Measurements from ENCODE around the gene MINDY2.

MINDY2 gene

GRCh38 chr15:58864602-58865424, 93.7 kb downstream of the MINDY2 start:
- DNase-seq (ENCODE audit: low read depth in 1 of 2, low spot score in 1 of 2): no peak
- Histone ChIP-seq H3K4me3 (replicated peaks; ENCODE audit: insufficient read depth, low read length) (no peak overlapping the region), H3K27ac (replicated peaks) (no peak overlapping the region), H3K27me3 (ENCODE audit: insufficient read depth, poor library complexity, severe bottlenecking) (no peaks in the 10 kb centered on the region)
- TF ChIP-seq SPI1 (IDR thresholded peaks at IDR 0.05; ENCODE audit: borderline replicate concordance, low read depth) (no peak), CTCF (IDR thresholded peaks at IDR 0.05; ENCODE audit: insufficient read depth, low read length) (no peak), POLR2AphosphoS5 (IDR thresholded peaks at IDR 0.05; ENCODE audit: low read depth) (no peak), GABPA (IDR thresholded peaks at IDR 0.05; ENCODE audit: low read depth) (no peak)
- TF ChIP-seq, protein P1, sequence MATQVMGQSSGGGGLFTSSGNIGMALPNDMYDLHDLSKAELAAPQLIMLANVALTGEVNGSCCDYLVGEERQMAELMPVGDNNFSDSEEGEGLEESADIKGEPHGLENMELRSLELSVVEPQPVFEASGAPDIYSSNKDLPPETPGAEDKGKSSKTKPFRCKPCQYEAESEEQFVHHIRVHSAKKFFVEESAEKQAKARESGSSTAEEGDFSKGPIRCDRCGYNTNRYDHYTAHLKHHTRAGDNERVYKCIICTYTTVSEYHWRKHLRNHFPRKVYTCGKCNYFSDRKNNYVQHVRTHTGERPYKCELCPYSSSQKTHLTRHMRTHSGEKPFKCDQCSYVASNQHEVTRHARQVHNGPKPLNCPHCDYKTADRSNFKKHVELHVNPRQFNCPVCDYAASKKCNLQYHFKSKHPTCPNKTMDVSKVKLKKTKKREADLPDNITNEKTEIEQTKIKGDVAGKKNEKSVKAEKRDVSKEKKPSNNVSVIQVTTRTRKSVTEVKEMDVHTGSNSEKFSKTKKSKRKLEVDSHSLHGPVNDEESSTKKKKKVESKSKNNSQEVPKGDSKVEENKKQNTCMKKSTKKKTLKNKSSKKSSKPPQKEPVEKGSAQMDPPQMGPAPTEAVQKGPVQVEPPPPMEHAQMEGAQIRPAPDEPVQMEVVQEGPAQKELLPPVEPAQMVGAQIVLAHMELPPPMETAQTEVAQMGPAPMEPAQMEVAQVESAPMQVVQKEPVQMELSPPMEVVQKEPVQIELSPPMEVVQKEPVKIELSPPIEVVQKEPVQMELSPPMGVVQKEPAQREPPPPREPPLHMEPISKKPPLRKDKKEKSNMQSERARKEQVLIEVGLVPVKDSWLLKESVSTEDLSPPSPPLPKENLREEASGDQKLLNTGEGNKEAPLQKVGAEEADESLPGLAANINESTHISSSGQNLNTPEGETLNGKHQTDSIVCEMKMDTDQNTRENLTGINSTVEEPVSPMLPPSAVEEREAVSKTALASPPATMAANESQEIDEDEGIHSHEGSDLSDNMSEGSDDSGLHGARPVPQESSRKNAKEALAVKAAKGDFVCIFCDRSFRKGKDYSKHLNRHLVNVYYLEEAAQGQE (IDR thresholded peaks at IDR 0.05; ENCODE audit: insufficient replicate concordance, low read depth): no peak

- Histone ChIP-seq H3K27me3 (ENCODE audit: insufficient read depth, poor library complexity, severe bottlenecking) (no peaks in the 10 kb centered on the region), H3K27ac (replicated peaks) (no peak overlapping the region), H3K4me3 (replicated peaks; ENCODE audit: insufficient read depth, low read length) (no peak overlapping the region)
- TF ChIP-seq SPI1 (IDR thresholded peaks at IDR 0.05; ENCODE audit: borderline replicate concordance, low read depth) (no peak), GABPA (IDR thresholded peaks at IDR 0.05; ENCODE audit: low read depth) (no peak), POLR2AphosphoS5 (IDR thresholded peaks at IDR 0.05; ENCODE audit: low read depth) (no peak), CTCF (IDR thresholded peaks at IDR 0.05; ENCODE audit: insufficient read depth, low read length) (no peak)
- TF ChIP-seq, protein P1 (IDR thresholded peaks at IDR 0.05; ENCODE audit: insufficient replicate concordance, low read depth): no peak
- DNase-seq (ENCODE audit: low read depth in 1 of 2, low spot score in 1 of 2): no peak
Measured at GRCh38 chr15:58865425-58865880, 94.4 kb downstream of the MINDY2 start.

DNA sequence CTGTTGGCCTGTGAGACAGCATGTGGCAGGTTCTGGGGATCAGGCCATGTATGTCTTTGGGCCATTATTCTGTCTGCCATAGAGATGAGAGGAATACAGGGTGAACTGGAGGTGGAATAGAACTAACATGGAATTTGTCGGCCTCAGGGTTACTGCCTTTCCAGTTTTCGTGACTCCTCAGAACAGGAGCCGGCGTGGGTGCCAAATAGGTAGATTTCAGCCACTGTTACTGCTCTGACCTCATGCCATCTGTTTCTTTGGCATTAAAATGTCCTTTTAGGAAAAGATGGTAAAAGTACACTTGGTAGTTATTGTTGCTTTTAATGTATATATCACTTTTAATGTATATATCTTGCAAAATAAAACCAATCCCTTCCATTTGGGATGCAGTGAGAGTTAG, 96.8 kb downstream of the MINDY2 start:
- DNase-seq (ENCODE audit: low read depth in 1 of 2, low spot score in 1 of 2): no peak
- TF ChIP-seq POLR2AphosphoS5 (IDR thresholded peaks at IDR 0.05; ENCODE audit: low read depth) (no peak), CTCF (IDR thresholded peaks at IDR 0.05; ENCODE audit: insufficient read depth, low read length) (no peak), GABPA (IDR thresholded peaks at IDR 0.05; ENCODE audit: low read depth) (no peak), SPI1 (IDR thresholded peaks at IDR 0.05; ENCODE audit: borderline replicate concordance, low read depth) (no peak)
- TF ChIP-seq, protein P1 (IDR thresholded peaks at IDR 0.05; ENCODE audit: insufficient replicate concordance, low read depth): no peak
- no peak overlapping the region for H3K27ac ChIP-seq (replicated peaks)

More for the DNA sequence above, 96.8 kb downstream of the MINDY2 start:
- Histone ChIP-seq H3K4me3 (replicated peaks; ENCODE audit: insufficient read depth, low read length) (no peak overlapping the region), H3K27me3 (ENCODE audit: insufficient read depth, poor library complexity, severe bottlenecking) (no peaks in the 10 kb centered on the region)
